Anterior cingulate cortex (tissue), 58 donors: ENCODE results near the gene RAB36.

ENCODE experiments used
- DNase-seq, 58 donors: peaks; one replicate each; lab custom pipeline; 2025; lab: John Stamatoyannopoulos, UW

The RAB36 gene

DNA sequence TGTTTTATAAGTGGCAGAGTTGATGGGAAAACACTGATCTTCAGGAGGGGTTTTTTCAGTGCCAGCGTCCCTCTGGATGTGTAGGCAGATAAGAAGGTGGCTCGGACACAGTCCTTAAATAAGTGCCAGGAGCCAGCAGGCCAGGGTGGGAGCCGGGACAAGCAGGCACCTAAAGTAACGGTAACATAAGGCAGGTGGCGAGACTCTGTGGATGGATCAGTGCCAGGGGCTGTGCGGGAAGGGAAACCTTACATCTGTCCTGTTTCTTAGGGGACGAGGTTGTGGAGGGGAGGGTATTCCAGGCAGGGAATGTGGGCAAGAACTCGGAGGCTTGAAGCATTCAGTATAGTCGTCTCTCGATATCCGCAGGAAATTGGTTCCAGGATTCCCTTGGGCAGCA lies 50.9 kb downstream of the RAB36 start:
- DNase-seq, result no peak

- DNase-seq, result no peak
Observed at GRCh38 chr22:23197836-23198235, 52.6 kb downstream of the RAB36 start.

GRCh38 chr22:23199159-23199558 lies 53.9 kb downstream of the RAB36 start:
- DNase-seq, result no peak

DNA sequence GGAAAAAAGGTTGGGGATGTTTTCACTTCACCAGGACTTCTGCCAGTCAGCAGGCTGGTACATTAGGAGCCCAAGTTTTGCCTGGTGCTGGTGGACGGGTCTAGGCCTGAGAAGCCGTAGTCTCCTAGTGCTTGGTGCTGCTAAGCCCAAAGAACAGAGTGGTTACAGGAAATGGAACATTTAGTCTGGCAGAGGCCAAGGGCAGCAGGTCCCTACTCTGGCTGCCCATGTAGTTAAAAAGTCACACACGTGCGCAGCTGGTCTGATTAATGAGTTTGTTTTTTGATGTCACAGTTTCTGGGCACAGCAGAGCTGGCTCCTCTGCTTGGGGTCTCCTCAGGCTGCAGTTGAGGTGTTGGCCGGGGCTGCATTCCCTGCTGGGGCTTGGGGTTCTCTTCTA lies 55.6 kb downstream of the RAB36 start:
- DNase-seq, result no peak

DNA sequence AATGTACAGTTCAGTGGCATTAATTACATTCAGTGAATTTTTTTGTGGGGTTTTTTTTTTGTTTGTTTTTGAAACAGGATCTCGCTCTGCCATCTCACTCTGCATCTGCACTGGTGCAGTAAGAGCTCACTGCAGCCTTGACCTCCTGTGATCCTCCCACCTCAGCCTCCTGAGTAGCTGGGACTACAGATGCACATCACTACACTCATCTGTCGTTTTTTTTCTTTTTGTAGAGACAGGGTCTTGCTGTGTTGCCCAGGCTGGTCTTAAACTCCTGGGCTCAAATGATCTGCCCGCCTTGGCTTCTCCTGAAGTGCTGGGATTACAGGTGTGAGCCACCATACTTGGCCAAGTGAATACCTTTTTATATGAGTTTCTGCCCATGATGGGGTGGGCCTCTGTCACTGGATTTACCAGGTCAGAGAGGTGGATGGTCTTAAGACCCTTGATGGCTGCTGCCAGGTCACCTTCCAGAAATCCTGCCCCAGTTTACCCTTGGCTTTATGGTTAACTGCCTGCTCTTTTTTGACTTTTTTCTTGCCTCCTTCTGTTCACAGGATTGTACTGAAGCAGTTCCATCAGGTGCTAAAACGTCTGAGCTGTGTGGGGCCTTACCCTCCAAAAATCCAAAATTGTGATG lies 57.7 kb downstream of the RAB36 start:
- no peak for DNase-seq

- peak in 33 of 58 donors; percentile 19 to 86 (median 47) for DNase-seq
Observed at GRCh38 chr22:23203452-23204124, 58.3 kb downstream of the RAB36 start.

- no peak for DNase-seq
Observed at GRCh38 chr22:23204125-23204488, 58.8 kb downstream of the RAB36 start.

- peak in 22 of 58 donors; percentile 17 to 63 (median 37) for DNase-seq
Observed at GRCh38 chr22:23204541-23205157, 59.4 kb downstream of the RAB36 start.

GRCh38 chr22:23205339-23206049 lies 60.2 kb downstream of the RAB36 start:
- DNase-seq, result peak in 8 of 58 donors; percentile 14 to 47 (median 27)

GRCh38 chr22:23206915-23207314 lies 61.6 kb downstream of the RAB36 start:
- DNase-seq, result no peak

GRCh38 chr22:23207729-23208393 lies 62.6 kb downstream of the RAB36 start:
- DNase-seq, result no peak

DNA sequence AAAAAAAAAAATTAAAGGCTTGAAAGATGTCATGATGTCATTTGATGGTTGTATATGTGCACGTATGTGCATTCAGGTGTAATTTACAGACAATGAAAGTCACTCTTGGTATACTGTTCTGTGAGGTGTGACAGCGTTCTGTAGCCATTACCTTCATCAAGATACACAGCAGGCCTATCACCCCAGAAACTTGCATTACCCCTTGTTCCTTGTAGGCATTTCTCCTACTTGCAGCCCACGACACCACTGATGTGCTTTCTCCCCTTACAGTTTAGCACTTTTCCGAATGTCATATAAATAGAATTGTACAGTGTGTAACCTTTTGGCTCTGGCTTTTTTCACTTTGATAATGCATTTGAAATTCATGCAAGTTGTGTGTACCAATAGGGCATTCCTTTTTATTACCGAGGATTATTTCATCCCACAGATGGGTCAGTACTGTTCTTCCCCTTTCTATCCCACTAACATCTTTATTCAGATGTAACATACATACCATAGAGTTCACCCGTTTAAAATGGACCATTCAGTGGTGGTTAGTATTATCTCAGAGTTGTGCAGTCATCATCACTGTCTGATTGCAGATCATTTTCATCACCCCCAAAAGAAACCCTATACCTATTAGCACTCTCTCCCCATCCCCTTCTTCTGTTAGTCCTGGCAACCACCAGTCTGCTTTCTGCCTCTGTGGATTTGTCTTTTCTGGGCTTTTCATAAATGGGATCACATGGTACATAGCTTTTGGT lies 65.3 kb downstream of the RAB36 start:
- no peak for DNase-seq

GRCh38 chr22:23211622-23212021 lies 66.3 kb downstream of the RAB36 start:
- DNase-seq, result no peak

DNA sequence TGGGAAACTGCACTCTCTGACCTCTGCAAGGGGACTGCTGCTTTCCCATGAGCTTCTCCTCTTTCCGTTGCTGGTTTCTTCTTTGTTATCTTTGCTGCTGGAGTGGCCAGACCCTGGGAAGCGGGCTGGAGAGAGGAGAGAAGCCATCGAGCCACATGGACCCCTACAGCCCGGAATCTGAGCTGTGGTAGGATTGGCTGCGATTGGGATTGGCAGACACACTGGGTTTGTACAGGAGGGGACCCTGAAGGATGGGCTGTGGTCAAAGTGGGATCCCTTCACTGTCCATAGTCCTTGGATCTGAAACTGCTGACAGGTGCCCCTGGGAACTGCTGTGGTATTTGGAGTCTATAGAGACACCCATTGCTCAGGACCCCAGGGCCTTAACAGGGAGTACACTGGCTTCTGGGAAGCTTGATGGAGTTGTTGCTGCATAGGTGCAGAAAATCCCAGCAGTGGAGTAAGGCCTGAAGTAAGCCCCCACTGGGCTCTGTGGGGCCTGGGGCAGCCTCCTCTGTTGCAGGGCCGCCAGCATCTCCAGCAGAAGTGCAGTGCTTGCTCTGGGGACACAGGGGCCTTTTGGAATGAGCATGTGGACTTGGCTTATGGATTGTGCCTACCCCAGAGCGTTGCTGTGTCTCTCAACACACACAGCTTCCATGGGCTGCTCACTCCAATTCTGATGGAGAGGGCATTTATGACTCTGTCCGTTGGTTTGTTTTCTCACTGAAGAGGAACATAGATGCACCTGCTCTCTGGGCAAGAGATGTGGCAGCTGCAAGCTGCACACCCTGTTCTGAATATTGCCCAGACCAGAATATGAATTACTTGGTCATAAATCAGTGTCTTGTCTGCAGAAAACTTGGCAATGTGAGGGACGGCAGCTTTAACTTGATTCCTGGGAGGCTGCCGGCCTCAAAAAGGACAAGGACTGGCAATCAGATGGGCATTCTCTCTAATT lies 67.1 kb downstream of the RAB36 start:
- DNase-seq, result peak in 7 of 58 donors; percentile 19 to 79 (median 28)

DNA sequence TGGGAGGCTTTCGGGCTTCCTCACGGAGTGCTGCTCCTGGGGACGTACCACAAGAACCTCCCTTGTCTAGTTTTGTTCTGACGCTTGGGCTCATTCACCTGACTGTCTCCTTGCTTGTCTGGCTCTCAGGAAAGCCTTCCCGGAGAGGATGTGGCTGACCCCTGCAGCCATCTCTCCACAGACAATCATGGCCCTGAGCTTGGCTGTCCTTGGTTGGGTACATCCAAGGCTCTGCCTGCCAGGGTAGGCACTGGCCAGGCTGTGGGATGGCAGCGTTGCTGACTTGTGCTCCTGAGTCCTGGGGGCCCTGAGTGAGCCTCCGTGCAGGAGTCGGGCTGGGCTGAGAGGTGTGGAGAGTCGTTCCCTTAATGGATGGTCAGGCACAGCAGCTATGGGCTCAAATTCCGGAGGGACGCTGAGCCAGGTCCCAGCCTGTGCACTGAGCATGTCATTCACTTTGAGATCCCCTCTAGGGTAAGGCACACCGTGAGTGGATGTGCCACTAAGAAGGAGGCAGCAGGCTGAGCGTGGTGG lies 67.8 kb downstream of the RAB36 start:
- no peak for DNase-seq

DNA sequence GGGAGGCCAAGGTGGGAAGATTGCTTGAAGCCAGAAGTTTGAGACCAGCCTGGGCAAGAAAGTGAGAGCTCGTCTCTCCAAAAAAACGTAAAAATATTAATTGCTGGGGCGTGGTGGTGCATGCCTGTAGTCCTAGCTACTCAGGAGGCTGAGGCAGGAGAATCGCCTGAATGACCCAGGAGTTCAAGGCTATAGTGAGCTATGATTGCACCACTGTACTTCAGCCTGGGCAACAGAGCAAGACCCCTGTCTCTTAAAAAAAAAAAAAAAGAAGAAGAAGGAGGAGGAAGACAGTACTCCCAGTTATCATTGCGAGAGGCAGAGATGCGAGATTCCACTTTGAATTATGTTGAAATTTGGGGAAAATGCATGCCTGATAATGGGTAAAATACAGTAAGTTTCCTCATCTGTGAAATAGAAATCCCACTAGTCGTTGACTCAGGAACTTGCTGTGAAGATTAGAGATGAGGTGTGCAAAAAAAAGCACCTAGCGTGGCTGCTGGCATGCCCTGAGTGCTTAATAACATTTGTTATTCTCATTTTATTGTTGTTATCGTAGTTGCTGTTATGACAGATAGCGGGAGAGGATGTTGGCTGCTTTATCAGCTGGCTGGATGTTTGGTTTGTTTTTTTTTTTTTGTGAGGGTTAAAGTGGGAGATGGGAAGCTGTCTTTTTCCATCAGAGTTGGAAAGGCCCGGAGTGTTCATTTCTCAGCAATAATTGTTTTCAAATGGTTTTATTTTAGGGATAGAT lies 68.5 kb downstream of the RAB36 start:
- DNase-seq, result no peak
